ENCODE results near the gene INO80D.
A peak's percentile ranks its signal among the peaks of the same experiment; 100 is the strongest.
"Not testable (repeated sequence)": the region's sequence is repeated elsewhere in the genome, so short reads cannot be mapped to it uniquely, and the experiment has no call there.

INO80D gene

DNA sequence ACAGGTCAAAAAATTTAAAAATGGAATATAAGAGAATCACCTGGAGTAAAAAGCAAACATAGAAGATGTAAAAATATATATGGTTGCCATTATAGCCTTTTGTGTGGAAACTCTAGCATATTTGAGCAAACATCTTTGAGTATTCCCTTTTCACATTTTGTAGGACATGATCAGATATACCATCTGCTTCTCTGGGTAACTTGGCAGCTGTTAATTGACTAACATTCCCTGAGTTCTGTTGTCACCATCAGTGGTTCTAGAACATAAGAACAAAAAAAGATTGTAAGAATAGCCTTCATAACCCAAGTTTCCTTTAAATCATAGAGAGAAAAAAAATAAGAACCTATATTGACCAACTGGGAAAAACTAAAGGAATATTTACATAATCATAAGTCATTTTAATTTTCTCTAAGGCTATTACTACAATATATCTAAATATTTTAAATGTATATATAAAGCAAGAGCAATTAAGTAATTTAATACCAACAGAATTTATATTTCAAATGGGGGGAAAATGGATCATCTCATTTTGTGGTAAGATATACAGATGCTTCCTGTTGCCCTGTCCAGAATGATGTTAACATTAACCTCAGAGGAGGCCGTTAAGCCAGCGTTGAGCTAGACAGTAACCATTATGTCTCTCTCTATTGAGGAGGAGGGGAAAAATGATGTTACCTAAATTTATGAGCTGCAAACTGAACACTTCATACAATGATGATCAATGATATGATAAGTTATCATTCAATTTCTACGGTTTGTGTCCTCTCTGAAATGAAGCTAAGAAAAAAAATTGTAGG lies 9.8 kb upstream of the INO80D start:
- H3K36me3 Mint-ChIP-seq, result no peaks in the 10 kb centered on the region
- CTCF ChIA-PET, result interaction anchor here (0.7 kb wide), 1 partner anchor 10 kb away, joined by 3 read pairs; the partner anchor contains the start of gene INO80D
- no peak overlapping the region for H3K27ac Mint-ChIP-seq

DNA sequence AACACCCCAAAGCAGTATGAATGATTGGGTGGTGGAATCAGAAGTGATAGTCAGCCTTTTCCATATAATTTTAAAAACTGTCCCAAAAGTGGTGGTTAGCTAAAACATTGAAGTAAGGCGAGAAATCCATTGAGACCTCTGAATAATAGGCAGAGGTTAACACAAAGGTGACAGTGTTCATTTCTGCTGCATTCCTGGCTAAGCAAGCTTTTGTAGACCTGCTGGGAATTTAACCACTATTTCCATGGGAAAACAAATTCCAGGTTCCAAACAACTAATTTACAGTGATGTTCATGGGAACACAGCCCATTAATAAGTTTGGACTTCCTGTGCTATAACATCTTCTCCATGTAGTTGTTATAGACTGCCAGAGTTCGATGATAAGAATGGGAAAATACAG lies 6.3 kb upstream of the INO80D start:
- no peak for DNase-seq
- Mint-ChIP-seq H3K27ac (no peak overlapping the region), H3K27me3 (no peaks in the 10 kb centered on the region), H3K4me3 (no peak overlapping the region), H3K36me3 (peaks cover 6% of the 10 kb centered on the region), H3K4me1 (peaks cover 11% of the 10 kb centered on the region), H3K9me3 (no peaks in the 10 kb centered on the region)
- CTCF ChIA-PET, result no interaction called here

More for the DNA sequence above, 9.8 kb upstream of the INO80D start:
- no peaks in the 10 kb centered on the region for H3K9me3 Mint-ChIP-seq
- DNase-seq, result no peak
- no peaks in the 10 kb centered on the region for H3K27me3 Mint-ChIP-seq
- H3K4me1 Mint-ChIP-seq, result no peaks in the 10 kb centered on the region
- no peak overlapping the region for H3K4me3 Mint-ChIP-seq

DNA sequence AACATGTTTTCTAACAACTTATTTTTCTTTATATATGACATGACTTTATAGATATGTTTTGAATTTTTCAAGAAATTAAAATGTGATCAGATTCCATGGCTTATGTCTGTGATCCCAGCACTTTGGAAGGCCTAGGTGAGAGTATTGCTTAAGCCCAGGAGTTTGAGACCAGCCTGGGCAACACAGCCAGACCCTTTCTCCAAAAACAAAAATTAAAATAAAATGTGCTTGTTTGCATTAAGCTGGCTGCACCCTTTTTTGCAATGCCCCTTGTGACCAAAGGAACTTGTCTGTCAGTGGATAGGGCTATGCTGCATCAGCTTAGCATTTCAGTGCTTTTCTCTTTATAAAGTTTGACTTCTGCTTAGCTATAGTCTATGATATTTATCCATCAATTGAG lies 2.3 kb upstream of the INO80D start:
- Mint-ChIP-seq H3K9me3 (no peaks in the 10 kb centered on the region), H3K27ac (no peak overlapping the region), H3K36me3 (peaks cover 20% of the 10 kb centered on the region), H3K4me3 (no peak overlapping the region), H3K4me1 (peaks cover 25% of the 10 kb centered on the region), H3K27me3 (no peaks in the 10 kb centered on the region)
- CTCF ChIA-PET, result no interaction called here
- no peak for DNase-seq

DNA sequence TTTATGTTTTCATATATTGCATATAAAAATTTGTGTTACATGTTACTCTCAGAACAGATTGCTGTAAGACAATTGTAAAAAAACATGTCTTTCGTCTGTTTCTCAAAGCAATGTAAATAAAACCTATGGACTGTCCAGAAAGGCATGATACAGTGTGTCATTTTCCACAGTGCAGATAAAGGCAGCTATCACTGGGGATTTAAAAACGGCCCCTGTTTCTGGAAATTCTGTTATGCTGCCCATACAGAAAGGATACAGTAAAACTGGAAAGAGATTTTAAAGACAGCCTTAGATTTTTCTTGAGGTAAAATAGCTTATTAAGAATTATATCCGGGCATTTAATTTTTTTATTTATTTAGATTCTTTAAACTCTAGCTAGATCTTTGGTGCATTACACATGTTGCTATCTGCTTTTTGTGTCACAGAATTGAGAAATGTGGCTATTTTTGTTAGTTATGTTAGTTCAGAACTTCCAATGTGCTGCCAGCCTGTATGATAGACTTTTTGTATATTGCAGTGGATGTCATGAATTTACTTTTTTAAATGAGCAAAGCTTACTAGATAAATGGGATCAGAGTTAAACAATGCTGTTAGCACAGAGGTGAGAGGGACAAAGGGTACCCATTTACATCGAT lies 859 bp upstream of the INO80D start:
- no peak for DNase-seq
- CTCF ChIA-PET, result interaction anchor here (0.5 to 1.2 kb wide), 7 partner anchors 8 to 78 kb away, joined by 3 to 4 read pairs (median 3); no protein-coding TSS in a partner anchor
- peak overlapping the region; percentile 100 for H3K27ac Mint-ChIP-seq

DNA sequence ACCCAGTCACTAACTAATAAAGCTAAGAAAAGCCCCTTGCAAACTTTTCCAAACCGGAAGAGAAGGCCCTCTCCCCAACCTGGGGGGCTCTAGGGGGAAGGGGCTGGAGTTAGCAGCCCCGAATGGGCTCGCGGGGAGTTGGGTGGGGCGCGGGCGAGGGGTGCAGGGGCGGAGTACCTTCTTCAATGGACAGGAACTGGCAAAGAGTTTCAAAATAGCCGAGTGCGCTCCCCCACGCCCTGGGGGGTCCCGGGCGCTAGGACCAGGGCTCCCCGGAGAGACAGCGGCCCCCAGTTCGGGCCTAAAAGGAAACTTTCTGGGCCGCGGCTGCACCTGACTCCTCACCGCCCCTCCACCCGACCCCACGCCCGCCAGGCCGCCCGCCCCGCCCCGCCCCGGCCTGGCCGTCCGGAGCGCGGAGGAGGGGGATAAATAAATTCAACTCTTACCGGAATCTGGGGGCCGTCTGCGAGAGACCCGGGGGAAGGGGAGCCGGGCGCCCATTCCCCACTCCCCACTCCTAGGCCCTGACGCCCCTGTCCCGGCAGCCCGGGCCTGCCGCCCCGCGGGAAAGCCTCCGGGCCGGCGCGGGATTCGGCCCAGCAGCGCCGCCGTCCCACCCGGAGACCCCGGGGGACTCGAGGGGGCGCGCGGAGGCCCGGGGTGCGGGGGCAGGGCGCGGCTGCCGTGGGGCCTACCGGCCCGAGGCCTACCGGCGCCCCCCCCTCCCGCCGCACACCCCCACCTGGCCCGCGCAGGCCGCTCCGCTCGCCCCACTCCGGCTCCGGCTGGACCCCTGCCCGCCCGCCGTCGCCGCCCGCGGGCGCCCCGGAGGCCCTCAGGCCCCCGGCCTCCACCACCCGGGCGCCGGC lies 868 bp downstream of the INO80D start:
- Mint-ChIP-seq H3K4me3 (peak overlapping the region; percentile 99), H3K27me3 (no peaks in the 10 kb centered on the region), H3K27ac (peak overlapping the region; percentile 99), H3K4me1 (peaks cover 36% of the 10 kb centered on the region), H3K9me3 (no peaks in the 10 kb centered on the region), H3K36me3 (peaks cover 21% of the 10 kb centered on the region)
- DNase-seq, result peak; percentile 65
- CTCF ChIA-PET, result interaction anchor here (0.6 to 1.2 kb wide), 3 partner anchors 11 to 81 kb away, joined by 3 to 4 read pairs (median 3); no protein-coding TSS in a partner anchor

More for the DNA sequence above, 859 bp upstream of the INO80D start:
- peaks cover 31% of the 10 kb centered on the region for H3K4me1 Mint-ChIP-seq
- no peaks in the 10 kb centered on the region for H3K27me3 Mint-ChIP-seq
- H3K36me3 Mint-ChIP-seq, result peaks cover 20% of the 10 kb centered on the region
- H3K9me3 Mint-ChIP-seq, result no peaks in the 10 kb centered on the region
- peak overlapping the region; percentile 99 for H3K4me3 Mint-ChIP-seq

DNA sequence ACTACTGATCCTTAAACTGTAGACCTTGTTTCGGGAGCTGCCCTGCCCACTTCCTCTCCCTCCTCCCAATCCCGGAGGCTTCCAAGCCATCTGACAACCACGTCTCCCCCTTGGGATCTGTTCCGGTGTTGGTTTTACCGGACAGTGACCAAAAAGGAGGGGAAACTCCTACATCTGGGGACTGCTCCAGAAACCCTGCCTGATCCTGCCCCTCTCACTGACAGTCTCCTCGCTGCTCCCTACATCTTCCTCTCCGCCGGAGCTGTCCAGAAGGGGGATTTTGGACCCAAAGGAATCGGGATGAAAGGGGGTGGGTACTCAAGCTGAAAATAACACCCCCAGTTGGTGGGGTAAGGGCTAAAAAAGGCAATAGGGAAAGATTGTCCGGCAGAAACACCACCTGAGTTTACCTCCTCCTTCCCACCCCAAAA lies 1.5 kb downstream of the INO80D start:
- Mint-ChIP-seq H3K27ac (peak overlapping the region; percentile 99), H3K27me3 (no peaks in the 10 kb centered on the region), H3K4me1 (peaks cover 41% of the 10 kb centered on the region), H3K4me3 (peak overlapping the region; percentile 97), H3K36me3 (peaks cover 18% of the 10 kb centered on the region), H3K9me3 (no peaks in the 10 kb centered on the region)
- DNase-seq, result peak; percentile 37
- CTCF ChIA-PET, result no interaction called here

DNA sequence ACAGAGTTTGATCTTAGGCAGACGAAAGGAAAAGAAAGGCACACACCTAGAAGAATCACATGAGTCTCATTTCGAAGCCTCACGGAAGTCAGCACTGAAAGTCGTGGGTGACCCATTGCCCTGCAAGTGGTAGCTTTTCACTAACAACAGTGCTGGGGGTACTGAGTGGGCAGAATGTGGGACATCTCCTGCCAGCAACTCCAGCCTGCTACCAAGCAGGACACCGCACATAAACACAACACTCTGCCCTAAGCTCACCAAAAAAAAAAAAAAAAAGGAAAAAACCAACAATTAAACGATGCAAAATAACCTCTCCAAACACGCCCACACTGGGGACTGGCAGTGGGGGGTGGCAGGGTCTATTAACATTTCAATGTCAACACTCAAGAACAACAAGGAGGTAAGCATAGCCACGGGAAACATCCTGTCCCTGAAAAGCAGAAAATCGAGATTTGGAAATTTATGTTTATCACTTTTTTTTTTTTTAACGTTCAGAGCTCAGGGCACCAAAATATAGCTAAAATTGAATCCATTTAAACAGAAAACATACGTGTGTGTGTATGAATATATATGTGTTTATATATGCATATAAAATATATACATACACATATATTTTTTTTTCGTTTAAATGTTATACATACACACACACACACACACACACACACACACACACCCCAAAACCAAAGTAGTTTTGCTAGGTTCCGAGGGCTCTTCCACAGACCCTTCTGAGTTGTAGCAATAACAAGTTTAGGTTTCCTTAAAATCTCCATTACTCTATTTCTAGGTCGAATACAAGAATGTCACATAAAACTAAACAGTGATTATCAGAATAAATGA lies 2.2 kb downstream of the INO80D start:
- Mint-ChIP-seq H3K27me3 (no peaks in the 10 kb centered on the region), H3K36me3 (peaks cover 16% of the 10 kb centered on the region), H3K4me3 (peak overlapping the region; percentile 97), H3K27ac (peak overlapping the region; percentile 99), H3K4me1 (peaks cover 39% of the 10 kb centered on the region), H3K9me3 (no peaks in the 10 kb centered on the region)
- CTCF ChIA-PET, result interaction anchor here (0.9 kb wide), 1 partner anchor 10 kb away, joined by 3 read pairs; no protein-coding TSS in a partner anchor
- peak; percentile 46 for DNase-seq

DNA sequence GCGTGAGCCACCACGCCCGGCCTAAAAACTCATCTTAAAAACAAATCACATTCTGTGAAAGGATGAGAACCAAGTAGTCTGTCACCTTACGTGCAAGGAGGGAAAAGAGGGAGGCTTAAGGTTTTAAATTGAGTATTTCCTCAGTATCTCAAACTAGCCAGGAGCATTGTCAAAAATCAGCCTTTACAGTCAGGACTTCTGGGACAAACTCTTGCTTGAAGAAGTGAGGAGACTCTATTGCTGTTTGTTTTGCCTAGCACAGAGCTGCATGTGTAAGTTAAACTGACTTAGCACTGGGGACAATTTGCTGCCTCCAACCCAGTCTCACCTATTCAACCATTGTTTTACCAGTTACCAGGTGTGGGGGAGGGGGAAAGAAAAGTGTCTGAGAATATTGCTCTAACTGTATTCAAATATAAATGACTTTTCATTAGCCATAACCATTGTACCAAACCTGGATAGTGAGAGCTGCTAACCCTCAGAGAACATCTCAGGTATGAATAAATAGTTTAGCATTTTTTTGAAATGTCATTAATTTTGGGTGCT lies 3.6 kb downstream of the INO80D start:
- Mint-ChIP-seq H3K27ac (no peak overlapping the region), H3K4me1 (peaks cover 32% of the 10 kb centered on the region), H3K9me3 (no peaks in the 10 kb centered on the region), H3K27me3 (no peaks in the 10 kb centered on the region), H3K4me3 (no peak overlapping the region), H3K36me3 (peaks cover 19% of the 10 kb centered on the region)
- DNase-seq, result no peak
- CTCF ChIA-PET, result no interaction called here

DNA sequence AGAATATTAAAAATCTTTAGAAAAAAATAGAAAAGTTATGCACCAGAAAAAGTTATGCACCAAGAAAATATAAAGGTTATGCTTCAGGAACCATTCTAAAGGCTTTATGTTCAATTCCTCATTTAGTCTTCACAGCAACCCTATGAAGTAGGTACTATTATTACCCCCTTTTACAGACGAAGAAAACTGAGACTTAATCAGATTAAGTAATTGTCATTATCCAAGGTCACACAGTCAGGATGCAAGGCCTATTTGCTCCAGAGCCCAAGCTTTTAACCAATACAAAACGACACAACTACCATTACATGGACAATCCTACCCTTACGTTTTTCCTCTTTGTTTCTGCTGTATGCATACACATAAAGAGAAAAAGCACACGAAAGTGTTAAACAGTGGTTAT lies 5.0 kb downstream of the INO80D start:
- CTCF ChIA-PET, result no interaction called here
- no peak for DNase-seq
- peak overlapping the region; percentile 64 for H3K27ac Mint-ChIP-seq
- H3K4me3 Mint-ChIP-seq, result no peak overlapping the region
- peaks cover 27% of the 10 kb centered on the region for H3K4me1 Mint-ChIP-seq
- H3K9me3 Mint-ChIP-seq, result no peaks in the 10 kb centered on the region
- H3K36me3 Mint-ChIP-seq, result peaks cover 12% of the 10 kb centered on the region
- H3K27me3 Mint-ChIP-seq, result no peaks in the 10 kb centered on the region

DNA sequence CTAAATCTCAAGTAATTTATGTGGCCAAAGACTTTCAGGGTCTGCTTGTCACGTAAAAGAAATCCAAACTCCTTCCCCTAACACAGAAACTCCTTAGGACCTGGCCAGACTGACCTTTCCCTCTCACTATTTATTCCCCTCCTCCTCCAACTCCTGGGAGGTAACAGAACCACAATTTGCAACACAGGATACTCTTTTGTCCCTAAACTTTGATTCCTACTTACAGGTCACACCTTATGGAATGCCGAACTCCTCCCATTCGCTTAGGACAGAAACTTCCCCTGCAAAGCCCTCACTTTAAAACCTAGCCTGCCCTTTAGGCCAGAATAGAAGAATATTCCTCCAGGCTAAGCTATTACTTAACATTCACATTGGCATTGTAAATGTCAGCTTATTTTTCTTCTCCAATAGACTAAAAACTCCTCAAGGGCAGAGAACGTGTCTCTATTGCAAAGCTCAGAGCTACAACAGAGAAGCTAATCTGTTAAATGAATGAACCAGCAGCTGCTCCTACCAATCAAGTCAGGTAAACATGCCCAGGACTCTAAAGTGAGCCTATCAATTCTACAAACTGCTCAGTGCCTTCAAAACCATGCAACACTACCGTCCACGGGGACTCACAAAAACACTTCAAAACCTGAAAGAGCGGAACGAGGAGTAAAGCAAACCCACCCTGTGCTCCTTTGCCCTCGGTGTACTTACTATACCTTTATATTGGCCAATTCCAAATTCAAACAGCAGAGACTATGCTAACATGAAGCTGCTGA lies 6.1 kb downstream of the INO80D start:
- no peaks in the 10 kb centered on the region for H3K9me3 Mint-ChIP-seq
- peaks cover 14% of the 10 kb centered on the region for H3K36me3 Mint-ChIP-seq
- no peak overlapping the region for H3K27ac Mint-ChIP-seq
- H3K4me3 Mint-ChIP-seq, result no peak overlapping the region
- H3K4me1 Mint-ChIP-seq, result peaks cover 29% of the 10 kb centered on the region
- no peak for DNase-seq
- no peaks in the 10 kb centered on the region for H3K27me3 Mint-ChIP-seq
- CTCF ChIA-PET, result no interaction called here

DNA sequence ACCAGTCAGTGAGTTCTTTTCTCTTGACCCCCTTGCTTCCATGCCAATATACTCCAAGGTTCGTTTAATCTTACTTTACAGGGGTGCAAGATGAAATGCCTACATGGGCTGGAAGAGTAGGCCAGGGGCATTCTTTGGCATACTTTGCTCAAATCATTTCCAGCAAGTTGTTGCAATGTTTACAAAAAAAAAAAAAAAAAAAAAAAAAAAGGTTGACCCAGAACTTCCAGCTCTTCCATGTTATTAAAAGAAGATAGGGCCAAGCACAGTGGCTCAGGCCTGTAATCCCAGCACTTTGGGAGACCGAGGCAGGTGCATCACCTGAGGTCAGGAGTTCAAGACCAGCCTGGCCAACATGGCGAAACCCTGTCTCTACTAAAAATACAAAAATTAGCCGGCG lies 8.1 kb downstream of the INO80D start:
- H3K4me3 Mint-ChIP-seq, H3K9me3 Mint-ChIP-seq, CTCF ChIA-PET, H3K27ac Mint-ChIP-seq, DNase-seq, H3K27me3 Mint-ChIP-seq: not testable (repeated sequence)
- Mint-ChIP-seq H3K36me3 (peaks cover 12% of the 10 kb centered on the region), H3K4me1 (peaks cover 18% of the 10 kb centered on the region)

DNA sequence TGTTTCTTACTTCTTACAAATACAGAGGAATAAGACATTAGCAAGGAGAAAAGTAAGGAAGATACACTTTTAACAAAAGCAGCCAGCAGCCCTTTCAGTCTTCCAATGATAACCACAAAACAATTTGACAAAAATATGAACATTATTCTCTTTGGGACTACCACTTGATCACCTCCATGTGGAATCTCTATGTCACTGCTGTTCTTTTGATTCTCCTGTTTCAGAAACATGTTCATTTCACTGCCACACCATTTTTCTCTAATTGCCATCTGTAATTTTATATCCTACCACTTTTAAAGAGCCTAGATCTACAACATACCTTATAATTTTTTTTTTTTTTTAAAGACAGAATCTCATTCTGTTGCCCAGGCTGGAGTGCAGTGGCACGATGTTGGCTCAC lies 10.9 kb downstream of the INO80D start:
- H3K9me3 Mint-ChIP-seq, result no peaks in the 10 kb centered on the region
- peaks cover 18% of the 10 kb centered on the region for H3K36me3 Mint-ChIP-seq
- CTCF ChIA-PET, result no interaction called here
- H3K4me1 Mint-ChIP-seq, result peaks cover 16% of the 10 kb centered on the region
- H3K27me3 Mint-ChIP-seq, result no peaks in the 10 kb centered on the region
- no peak overlapping the region for H3K27ac Mint-ChIP-seq
- DNase-seq, result no peak
- H3K4me3 Mint-ChIP-seq, result no peak overlapping the region

DNA sequence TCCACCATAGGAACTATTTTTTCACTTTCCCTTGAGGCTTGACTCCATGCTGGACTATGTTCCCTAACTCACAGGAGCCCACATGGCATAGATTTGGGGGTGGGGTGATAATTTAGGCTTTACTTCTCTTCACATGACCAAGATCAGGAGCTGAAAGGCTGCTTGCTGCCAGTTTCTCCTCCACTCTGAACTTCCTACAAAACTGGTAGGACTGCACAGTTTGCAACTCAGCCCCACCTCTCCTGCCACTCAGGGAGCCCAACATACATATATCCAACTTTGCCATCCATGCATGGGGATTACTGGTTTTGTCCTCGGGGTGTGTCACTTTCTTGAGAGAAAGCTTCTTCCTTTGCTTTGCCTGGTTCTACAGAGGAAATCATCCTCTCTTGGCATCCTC lies 14.2 kb downstream of the INO80D start:
- DNase-seq, result no peak
- Mint-ChIP-seq H3K27ac (no peak overlapping the region), H3K27me3 (no peaks in the 10 kb centered on the region), H3K9me3 (no peaks in the 10 kb centered on the region), H3K4me3 (no peak overlapping the region), H3K4me1 (peaks cover 12% of the 10 kb centered on the region), H3K36me3 (peaks cover 20% of the 10 kb centered on the region)
- CTCF ChIA-PET, result no interaction called here
